ENCODE measurements around the gene BRIX1. TPM values are rescaled to one million over a fixed set of nuclear protein-coding genes. Genes with fewer than 3 reads are reported as not detected.

The BRIX1 gene
- total and polyA plus RNA-seq, 9 of the 15 experiments (the other 6 are each of a cell fraction or from before 2014, with no cell fraction given), result 115 to 193 (median 159) TPM

DNA sequence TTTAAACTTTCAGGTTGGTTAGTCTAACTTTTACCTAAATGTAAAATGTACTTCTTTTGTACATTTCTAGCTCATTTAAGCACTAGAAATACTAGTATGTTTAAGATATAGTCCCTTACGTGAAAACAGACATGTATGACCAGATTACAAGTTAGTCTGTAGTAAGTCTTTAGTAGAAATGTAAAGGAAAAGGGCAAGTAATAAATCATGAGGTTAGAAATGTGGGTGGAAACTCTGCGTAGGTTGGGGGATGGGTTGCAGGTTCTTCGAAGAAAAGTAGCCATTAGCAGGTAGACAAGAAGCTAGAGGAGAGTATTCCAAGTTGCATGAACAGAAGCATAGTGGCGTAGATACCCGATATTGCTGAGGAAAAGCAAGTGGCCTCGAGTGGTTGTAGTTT lies 23.1 kb upstream of the BRIX1 start:
- in situ Hi-C loops (cut with MboI) (loop anchor here (5.0 to 10.0 kb wide), 2 partner anchors 375 to 408 kb away; no protein-coding TSS in a partner anchor), intact Hi-C loops (cut with micrococcal nuclease) (no loop called here)
- no peaks in the 10 kb centered on the region for H3K9me1 ChIP-seq (ENCODE audit: control insufficient read depth, insufficient read depth, low read length)
- no peaks in the 10 kb centered on the region for H3K9me3 ChIP-seq (replicated peaks; ENCODE audit: control insufficient read depth, insufficient read depth, low read depth, low read length)
- H4K20me1 ChIP-seq (replicated peaks; ENCODE audit: control insufficient read depth, insufficient read depth, low read length), result no peaks in the 10 kb centered on the region
- POLR2A ChIA-PET, result interaction anchor here (1.1 to 2.1 kb wide), 3 partner anchors 12 to 22 kb away, joined by 3 to 10 read pairs (median 3); partner anchors contain the start of genes BRIX1 and RAD1
- 36% methylated on average over 6 of the region's 6 CpGs for WGBS (ENCODE audit: insufficient coverage, low coverage, missing lambda C conversion rate)
- TF ChIP-seq, protein P1, sequence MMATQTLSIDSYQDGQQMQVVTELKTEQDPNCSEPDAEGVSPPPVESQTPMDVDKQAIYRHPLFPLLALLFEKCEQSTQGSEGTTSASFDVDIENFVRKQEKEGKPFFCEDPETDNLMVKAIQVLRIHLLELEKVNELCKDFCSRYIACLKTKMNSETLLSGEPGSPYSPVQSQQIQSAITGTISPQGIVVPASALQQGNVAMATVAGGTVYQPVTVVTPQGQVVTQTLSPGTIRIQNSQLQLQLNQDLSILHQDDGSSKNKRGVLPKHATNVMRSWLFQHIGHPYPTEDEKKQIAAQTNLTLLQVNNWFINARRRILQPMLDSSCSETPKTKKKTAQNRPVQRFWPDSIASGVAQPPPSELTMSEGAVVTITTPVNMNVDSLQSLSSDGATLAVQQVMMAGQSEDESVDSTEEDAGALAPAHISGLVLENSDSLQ (IDR thresholded peaks at IDR 0.05), result peak; percentile 58
- TF ChIP-seq MEIS2 (IDR thresholded peaks at IDR 0.05; ENCODE audit: partially characterized antibody), result peak; percentile 64
- TF ChIP-seq, protein P2, sequence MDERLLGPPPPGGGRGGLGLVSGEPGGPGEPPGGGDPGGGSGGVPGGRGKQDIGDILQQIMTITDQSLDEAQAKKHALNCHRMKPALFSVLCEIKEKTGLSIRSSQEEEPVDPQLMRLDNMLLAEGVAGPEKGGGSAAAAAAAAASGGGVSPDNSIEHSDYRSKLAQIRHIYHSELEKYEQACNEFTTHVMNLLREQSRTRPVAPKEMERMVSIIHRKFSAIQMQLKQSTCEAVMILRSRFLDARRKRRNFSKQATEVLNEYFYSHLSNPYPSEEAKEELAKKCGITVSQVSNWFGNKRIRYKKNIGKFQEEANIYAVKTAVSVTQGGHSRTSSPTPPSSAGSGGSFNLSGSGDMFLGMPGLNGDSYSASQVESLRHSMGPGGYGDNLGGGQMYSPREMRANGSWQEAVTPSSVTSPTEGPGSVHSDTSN (CRISPR knock-in tag; IDR thresholded peaks at IDR 0.05; ENCODE audit: low read depth), result no peak
- TF ChIP-seq, protein P2 (tag; conservative IDR thresholded peaks at IDR 0.05; ENCODE audit: low read depth), result peak; percentile 47
- TF ChIP-seq GTF2A2 (tag; IDR thresholded peaks at IDR 0.05), result no peak
- no peak overlapping the region for H2AFZ ChIP-seq (ENCODE audit: low read depth, low read length)
- FAIRE-seq (no peak), DNase-seq (ENCODE audit: extremely low read depth in 1 of 4, low spot score in 3 of 4) (no peak), ATAC-seq (no peak)
- CTCF ChIA-PET (ENCODE audit: low intra/inter-chr PET ratio), result no interaction called here
- H3K27me3 ChIP-seq (ENCODE audit: control insufficient read depth in 2 of 2, insufficient read depth in 2 of 2, low read length in 2 of 2), result no peaks in the 10 kb centered on the region
- H3K9ac ChIP-seq (ENCODE audit: insufficient read depth in 1 of 2, low read depth in 2 of 2, low read length in 2 of 2), result no peak overlapping the region
- no peak overlapping the region for H3K4me2 ChIP-seq (ENCODE audit: insufficient read depth, low read length)
- no peaks in the 10 kb centered on the region; the same call in 2 of the 3 replicates for H3K36me3 ChIP-seq (ENCODE audit: control insufficient read depth, insufficient read depth, low read length)
- no peak overlapping the region for H3K4me3 ChIP-seq
- no TSS peak for BruUV-seq (replicated peaks)
- peaks cover 6 to 14% of the 10 kb centered on the region in 2 experiments for H3K4me1 ChIP-seq (replicated peaks in 1 of 2; ENCODE audit: control insufficient read depth in 2 of 2, insufficient read depth in 2 of 2, low read length in 2 of 2)
- H3K79me2 ChIP-seq (ENCODE audit: control insufficient read depth, insufficient read depth, low read length), result no peaks in the 10 kb centered on the region
- H3K27ac ChIP-seq (ENCODE audit: extremely low read depth, low read depth, low read length), result no peak overlapping the region

Data from K562 (cell line).